ENCODE results near the gene DTX4.
"Not testable (repeated sequence)": the region's sequence is repeated elsewhere in the genome, so short reads cannot be mapped to it uniquely, and the experiment has no call there.

DTX4 gene

DNA sequence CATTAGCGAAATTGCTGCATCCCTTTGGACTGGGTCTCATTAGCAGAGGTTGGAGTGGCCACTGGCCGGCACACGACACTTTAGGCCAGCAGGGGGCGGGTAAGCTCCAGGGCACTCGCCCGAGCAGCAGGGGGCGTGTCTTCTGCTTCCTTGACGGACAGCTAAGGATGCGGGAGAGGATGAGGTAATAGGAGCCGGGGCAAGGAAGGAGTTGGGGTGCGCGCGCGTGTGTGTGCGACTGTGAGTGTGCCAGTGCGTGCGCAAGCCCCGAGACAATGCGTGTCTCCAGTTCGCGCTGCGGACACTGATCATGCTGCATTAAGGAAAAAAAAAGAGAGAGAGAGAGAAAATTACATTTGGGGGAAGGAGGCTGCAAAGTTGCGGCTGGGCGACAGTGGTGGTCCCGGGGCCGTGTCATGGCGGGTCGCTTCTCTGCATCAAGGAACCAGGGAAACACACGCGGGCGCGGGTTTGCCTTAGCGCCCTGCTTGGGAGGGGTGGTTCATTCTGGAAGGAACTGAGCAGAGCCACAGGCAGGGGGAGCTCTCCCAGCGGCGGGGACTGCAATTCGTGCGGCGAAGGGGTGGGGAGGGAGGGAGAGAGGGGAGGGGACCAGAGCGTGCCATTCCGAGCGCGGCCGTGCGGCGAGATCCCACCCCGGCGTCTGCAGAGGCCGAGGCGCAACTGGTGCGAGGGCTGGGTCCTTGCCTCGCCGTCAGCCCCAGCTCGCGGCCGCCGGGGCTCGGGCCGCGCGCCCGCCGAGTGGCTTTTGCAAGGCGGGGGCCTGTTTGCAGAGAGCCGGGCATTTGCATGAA lies at the start of gene DTX4:
Gene DTX4, plus strand, starts transcription at position 625 of the 815 bp plus-strand sequence. CDS start 464 bp downstream, outside the sequence.
- H3K4me3 ChIP-seq (ENCODE audit: low read depth in 1 of 2, low read length in 2 of 2) = peak within 1 kb of the TSS; percentile 75 to 80

DNA sequence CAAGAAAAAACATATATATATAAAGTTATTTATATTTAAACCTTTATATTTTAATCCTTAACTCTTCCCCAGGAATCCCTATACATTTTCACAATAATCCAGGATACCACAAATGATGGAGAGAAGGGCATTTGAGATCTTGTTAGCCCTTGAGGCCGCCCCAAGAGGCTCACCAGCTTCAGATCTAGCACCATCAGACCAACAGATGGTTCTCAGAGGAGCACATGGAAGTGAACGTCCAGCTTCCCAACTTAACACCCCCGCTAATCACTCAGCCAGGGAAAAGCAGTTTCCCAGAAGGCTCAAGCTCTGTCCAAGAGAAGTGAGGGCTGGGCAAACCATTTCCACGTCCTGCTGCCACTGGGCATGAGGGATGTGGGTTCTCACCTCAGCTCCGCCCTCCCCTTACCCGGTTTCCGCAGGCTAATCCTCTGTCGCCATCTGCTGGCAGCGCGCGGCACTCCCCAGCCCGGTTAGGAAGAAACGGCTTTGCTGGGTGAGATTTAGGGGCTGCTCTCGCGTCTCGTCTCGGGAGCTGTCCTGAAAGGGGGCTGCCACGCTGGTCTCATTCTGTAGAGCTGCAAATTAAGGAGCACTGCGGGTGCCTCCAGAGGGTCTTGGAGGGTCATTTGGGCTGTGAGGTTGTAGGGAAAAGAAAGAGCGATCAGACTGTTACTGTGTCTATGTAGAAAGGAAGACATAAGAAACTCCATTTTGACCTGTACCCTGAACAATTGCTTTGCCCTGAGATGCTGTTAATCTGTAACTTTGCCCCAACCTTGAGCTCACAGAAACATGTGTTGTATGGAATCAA lies 36.1 kb upstream of the DTX4 start:
- H3K4me3 ChIP-seq (ENCODE audit: low read depth in 1 of 2, low read length in 2 of 2) = no peak overlapping the region
- H3K9me3 ChIP-seq (ENCODE audit: control insufficient read depth in 1 of 2, low read length in 2 of 2) = peaks cover 12 to 15% of the 10 kb centered on the region in 2 donors
- H3K9ac ChIP-seq (ENCODE audit: low read depth in 1 of 2, low read length in 2 of 2) = no peak overlapping the region
- H3K4me1 ChIP-seq (ENCODE audit: control insufficient read depth in 1 of 2, insufficient read depth in 2 of 2, low read length in 2 of 2) = peaks cover 0 to 5% of the 10 kb centered on the region in 2 donors
- H3K36me3 ChIP-seq (ENCODE audit: control insufficient read depth in 1 of 2, insufficient read depth in 2 of 2, low read length in 2 of 2) = peaks cover 12 to 32% of the 10 kb centered on the region in 2 donors
- H3K27ac ChIP-seq (ENCODE audit: low read depth, low read length) = no peak overlapping the region
- H3K27me3 ChIP-seq (ENCODE audit: control insufficient read depth in 1 of 2, insufficient read depth in 2 of 2, low read length in 2 of 2) = no peaks in the 10 kb centered on the region

More for the DNA sequence above, at the start of gene DTX4:
- Histone ChIP-seq H3K9me3 (ENCODE audit: control insufficient read depth in 1 of 2, low read length in 2 of 2) (no peaks in the 10 kb centered on the region), H3K27ac (ENCODE audit: low read depth, low read length) (peak within 1 kb of the TSS; percentile 90), H3K4me1 (ENCODE audit: control insufficient read depth in 1 of 2, insufficient read depth in 2 of 2, low read length in 2 of 2) (peaks cover 20 to 26% of the 10 kb centered on the region in 2 donors), H3K9ac (ENCODE audit: low read depth in 1 of 2, low read length in 2 of 2) (peak within 1 kb of the TSS; percentile 73 to 77), H3K27me3 (ENCODE audit: control insufficient read depth in 1 of 2, insufficient read depth in 2 of 2, low read length in 2 of 2) (no peaks in the 10 kb centered on the region), H3K36me3 (ENCODE audit: control insufficient read depth in 1 of 2, insufficient read depth in 2 of 2, low read length in 2 of 2) (peaks cover 0 to 8% of the 10 kb centered on the region in 2 donors)

DNA sequence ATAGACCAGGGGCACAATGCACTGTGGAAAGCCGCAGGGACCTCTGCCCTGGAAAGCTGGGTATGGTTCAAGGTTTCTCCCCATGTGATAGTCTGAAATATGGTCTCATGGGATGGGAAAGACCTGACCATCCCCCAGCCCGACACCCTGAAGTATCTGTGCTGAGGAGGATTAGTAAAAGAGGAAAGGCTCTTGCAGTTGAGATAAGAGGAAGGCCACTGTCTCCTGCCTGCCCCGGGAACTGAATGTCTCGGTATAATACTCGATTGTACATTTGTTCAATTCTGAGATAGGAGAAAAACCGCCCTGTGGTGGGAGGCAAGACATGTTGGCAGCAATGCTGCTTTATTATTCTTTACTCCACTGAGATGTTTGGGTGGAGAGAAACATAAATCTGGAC lies 35.4 kb upstream of the DTX4 start:
- not testable (repeated sequence) for H3K9ac ChIP-seq (ENCODE audit: low read depth in 1 of 2, low read length in 2 of 2); H3K4me3 ChIP-seq (ENCODE audit: low read depth in 1 of 2, low read length in 2 of 2); H3K4me1 ChIP-seq (ENCODE audit: control insufficient read depth in 1 of 2, insufficient read depth in 2 of 2, low read length in 2 of 2); H3K27ac ChIP-seq (ENCODE audit: low read depth, low read length); H3K27me3 ChIP-seq (ENCODE audit: control insufficient read depth in 1 of 2, insufficient read depth in 2 of 2, low read length in 2 of 2)
- Histone ChIP-seq H3K9me3 (ENCODE audit: control insufficient read depth in 1 of 2, low read length in 2 of 2) (peaks cover 9 to 11% of the 10 kb centered on the region in 2 donors), H3K36me3 (ENCODE audit: control insufficient read depth in 1 of 2, insufficient read depth in 2 of 2, low read length in 2 of 2) (peaks cover 11 to 29% of the 10 kb centered on the region in 2 donors)

- Histone ChIP-seq H3K4me3 (ENCODE audit: low read depth in 1 of 2, low read length in 2 of 2) (no peak overlapping the region), H3K9ac (ENCODE audit: low read depth in 1 of 2, low read length in 2 of 2) (no peak overlapping the region), H3K27ac (ENCODE audit: low read depth, low read length) (no peak overlapping the region), H3K9me3 (ENCODE audit: control insufficient read depth in 1 of 2, low read length in 2 of 2) (peaks cover 3 to 4% of the 10 kb centered on the region in 2 donors), H3K4me1 (ENCODE audit: control insufficient read depth in 1 of 2, insufficient read depth in 2 of 2, low read length in 2 of 2) (peaks cover 6 to 10% of the 10 kb centered on the region in 2 donors), H3K36me3 (ENCODE audit: control insufficient read depth in 1 of 2, insufficient read depth in 2 of 2, low read length in 2 of 2) (peaks cover 5 to 22% of the 10 kb centered on the region in 2 donors), H3K27me3 (ENCODE audit: control insufficient read depth in 1 of 2, insufficient read depth in 2 of 2, low read length in 2 of 2) (no peaks in the 10 kb centered on the region)
Measured at GRCh38 chr11:59137190-59137589, 34.7 kb upstream of the DTX4 start.

DNA sequence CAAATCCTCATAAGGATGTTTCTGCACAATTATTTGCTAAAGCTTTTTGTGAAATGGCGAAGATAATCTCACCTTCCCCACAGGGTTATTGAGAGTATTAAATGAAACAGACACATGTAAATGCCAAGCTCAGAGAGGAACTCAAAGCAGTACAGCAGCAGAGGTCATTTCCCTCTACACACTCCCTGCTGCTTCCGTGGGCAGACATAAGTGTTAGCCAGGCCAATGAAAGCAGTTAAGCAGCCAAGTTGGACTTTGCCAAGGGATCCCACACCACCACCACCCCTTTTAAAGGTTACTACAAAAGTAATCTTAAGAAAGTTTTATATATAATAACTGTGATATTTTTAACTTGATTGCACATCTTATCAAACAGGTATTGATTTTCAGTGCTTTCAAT lies 33.3 kb upstream of the DTX4 start:
- Histone ChIP-seq H3K27me3 (ENCODE audit: control insufficient read depth in 1 of 2, insufficient read depth in 2 of 2, low read length in 2 of 2) (no peaks in the 10 kb centered on the region), H3K4me3 (ENCODE audit: low read depth in 1 of 2, low read length in 2 of 2) (no peak overlapping the region), H3K4me1 (ENCODE audit: control insufficient read depth in 1 of 2, insufficient read depth in 2 of 2, low read length in 2 of 2) (peaks cover 10 to 14% of the 10 kb centered on the region in 2 donors), H3K27ac (ENCODE audit: low read depth, low read length) (no peak overlapping the region), H3K9ac (ENCODE audit: low read depth in 1 of 2, low read length in 2 of 2) (no peak overlapping the region), H3K36me3 (ENCODE audit: control insufficient read depth in 1 of 2, insufficient read depth in 2 of 2, low read length in 2 of 2) (peaks cover 4 to 15% of the 10 kb centered on the region in 2 donors), H3K9me3 (ENCODE audit: control insufficient read depth in 1 of 2, low read length in 2 of 2) (no peaks in the 10 kb centered on the region)

- Histone ChIP-seq H3K4me1 (ENCODE audit: control insufficient read depth in 1 of 2, insufficient read depth in 2 of 2, low read length in 2 of 2) (peaks cover 28 to 29% of the 10 kb centered on the region in 2 donors), H3K9me3 (ENCODE audit: control insufficient read depth in 1 of 2, low read length in 2 of 2) (no peaks in the 10 kb centered on the region), H3K9ac (ENCODE audit: low read depth in 1 of 2, low read length in 2 of 2) (no peak overlapping the region), H3K36me3 (ENCODE audit: control insufficient read depth in 1 of 2, insufficient read depth in 2 of 2, low read length in 2 of 2) (peaks cover 0 to 7% of the 10 kb centered on the region in 2 donors), H3K27ac (ENCODE audit: low read depth, low read length) (no peak overlapping the region), H3K27me3 (ENCODE audit: control insufficient read depth in 1 of 2, insufficient read depth in 2 of 2, low read length in 2 of 2) (no peaks in the 10 kb centered on the region), H3K4me3 (ENCODE audit: low read depth in 1 of 2, low read length in 2 of 2) (no peak overlapping the region)
Measured at GRCh38 chr11:59141191-59141590, 30.7 kb upstream of the DTX4 start.

- H3K27ac ChIP-seq (ENCODE audit: low read depth, low read length) = peak overlapping the region; percentile 98
Measured at GRCh38 chr11:59141673-59142460, 30.1 kb upstream of the DTX4 start.

GRCh38 chr11:59142530-59143507 lies 29.1 kb upstream of the DTX4 start, which contains the start of gene FAM111A:
Gene FAM111A (plus strand): TSS chr11:59142856. CDS start chr11:59148873, 6,017 bp downstream.
- Histone ChIP-seq H3K9ac (ENCODE audit: low read depth in 1 of 2, low read length in 2 of 2) (peak within 1 kb of the TSS; percentile 88), H3K27me3 (ENCODE audit: control insufficient read depth in 1 of 2, insufficient read depth in 2 of 2, low read length in 2 of 2) (no peaks in the 10 kb centered on the region), H3K4me3 (ENCODE audit: low read depth in 1 of 2, low read length in 2 of 2) (peak within 1 kb of the TSS; percentile 89 to 94), H3K27ac (ENCODE audit: low read depth, low read length) (peak within 1 kb of the TSS; percentile 98), H3K9me3 (ENCODE audit: control insufficient read depth in 1 of 2, low read length in 2 of 2) (no peaks in the 10 kb centered on the region), H3K4me1 (ENCODE audit: control insufficient read depth in 1 of 2, insufficient read depth in 2 of 2, low read length in 2 of 2) (peaks cover 28 to 29% of the 10 kb centered on the region in 2 donors), H3K36me3 (ENCODE audit: control insufficient read depth in 1 of 2, insufficient read depth in 2 of 2, low read length in 2 of 2) (peaks cover 0 to 4% of the 10 kb centered on the region in 2 donors)

More at GRCh38 chr11:59141673-59142460, 30.1 kb upstream of the DTX4 start:
- Histone ChIP-seq H3K9ac (ENCODE audit: low read depth in 1 of 2, low read length in 2 of 2) (peak overlapping the region; percentile 88), H3K4me1 (ENCODE audit: control insufficient read depth in 1 of 2, insufficient read depth in 2 of 2, low read length in 2 of 2) (peaks cover 28 to 29% of the 10 kb centered on the region in 2 donors), H3K4me3 (ENCODE audit: low read depth in 1 of 2, low read length in 2 of 2) (peak overlapping the region; percentile 89 to 94), H3K27me3 (ENCODE audit: control insufficient read depth in 1 of 2, insufficient read depth in 2 of 2, low read length in 2 of 2) (no peaks in the 10 kb centered on the region), H3K36me3 (ENCODE audit: control insufficient read depth in 1 of 2, insufficient read depth in 2 of 2, low read length in 2 of 2) (peaks cover 0 to 7% of the 10 kb centered on the region in 2 donors), H3K9me3 (ENCODE audit: control insufficient read depth in 1 of 2, low read length in 2 of 2) (no peaks in the 10 kb centered on the region)

DNA sequence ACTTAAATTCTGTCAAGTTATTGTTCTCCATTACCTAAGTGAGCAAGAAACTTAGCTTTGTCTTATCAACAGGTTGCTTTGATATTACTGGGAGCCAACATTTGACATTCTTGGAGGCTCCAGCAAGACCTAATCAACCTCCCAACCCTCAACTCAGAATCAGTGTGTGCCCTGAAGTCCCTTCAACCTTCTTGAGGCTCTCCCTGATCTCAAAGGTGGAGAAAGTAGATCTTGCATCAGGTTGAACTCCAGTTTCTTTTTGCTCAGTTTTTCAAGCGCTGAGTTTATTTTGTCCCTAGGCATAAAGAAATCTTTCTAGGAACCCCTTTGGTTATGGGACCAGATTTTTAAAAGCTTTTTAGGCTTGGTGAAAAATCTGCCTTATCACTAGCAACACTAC lies 27.8 kb upstream of the DTX4 start:
- H3K27me3 ChIP-seq (ENCODE audit: control insufficient read depth in 1 of 2, insufficient read depth in 2 of 2, low read length in 2 of 2) = no peaks in the 10 kb centered on the region
- H3K4me3 ChIP-seq (ENCODE audit: low read depth in 1 of 2, low read length in 2 of 2) = peak overlapping the region; percentile 89 to 94
- H3K27ac ChIP-seq (ENCODE audit: low read depth, low read length) = peak overlapping the region; percentile 32
- H3K36me3 ChIP-seq (ENCODE audit: control insufficient read depth in 1 of 2, insufficient read depth in 2 of 2, low read length in 2 of 2) = peaks cover 4 to 5% of the 10 kb centered on the region in 2 donors
- H3K4me1 ChIP-seq (ENCODE audit: control insufficient read depth in 1 of 2, insufficient read depth in 2 of 2, low read length in 2 of 2) = peaks cover 28 to 29% of the 10 kb centered on the region in 2 donors
- H3K9me3 ChIP-seq (ENCODE audit: control insufficient read depth in 1 of 2, low read length in 2 of 2) = no peaks in the 10 kb centered on the region
- H3K9ac ChIP-seq (ENCODE audit: low read depth in 1 of 2, low read length in 2 of 2) = peak overlapping the region; percentile 61 to 88
